Inflammatory macrophage treated with lipopolysaccharide for 4 hours (primary cell): ENCODE measurements around the gene CDH23.

ENCODE experiments used
- DNase-seq: peaks from one replicate; pipeline ENCODE4 v3.0.0-alpha.2; 2020

Gene CDH23

GRCh38 chr10:71471957-71472365, 75.2 kb downstream of the CDH23 start:
- no peak for DNase-seq

- no peak for DNase-seq
Measured at GRCh38 chr10:71472466-71472865, 75.7 kb downstream of the CDH23 start.

DNA sequence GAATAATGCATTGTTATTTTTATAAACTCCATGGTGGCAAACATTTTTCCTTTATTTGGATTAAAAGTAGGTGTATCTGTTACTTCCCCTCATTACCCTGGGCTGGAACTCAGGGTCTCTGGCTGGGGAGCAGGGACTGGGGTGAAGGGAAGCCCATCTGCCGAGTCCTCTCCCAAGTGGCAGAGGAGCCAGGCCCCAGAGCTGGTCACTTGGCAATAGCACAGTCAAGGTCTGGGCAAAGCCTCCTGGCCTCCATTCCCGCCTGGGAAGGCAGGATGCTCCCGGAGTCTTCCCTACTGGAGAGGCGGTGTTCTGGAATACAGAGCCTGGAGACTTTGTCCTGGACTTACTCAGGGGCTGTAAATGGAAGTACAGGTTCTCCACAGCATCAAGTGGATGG, 76.2 kb downstream of the CDH23 start:
- DNase-seq, result no peak

- DNase-seq, result no peak
Measured at GRCh38 chr10:71473671-71474599, 77.2 kb downstream of the CDH23 start.

- no peak for DNase-seq
Measured at GRCh38 chr10:71474702-71475242, 78.1 kb downstream of the CDH23 start.

- DNase-seq, result peak; percentile 52
Measured at GRCh38 chr10:71475243-71475871, 78.6 kb downstream of the CDH23 start.

- DNase-seq, result peak; percentile 30
Measured at GRCh38 chr10:71476228-71477011, 79.7 kb downstream of the CDH23 start.

DNA sequence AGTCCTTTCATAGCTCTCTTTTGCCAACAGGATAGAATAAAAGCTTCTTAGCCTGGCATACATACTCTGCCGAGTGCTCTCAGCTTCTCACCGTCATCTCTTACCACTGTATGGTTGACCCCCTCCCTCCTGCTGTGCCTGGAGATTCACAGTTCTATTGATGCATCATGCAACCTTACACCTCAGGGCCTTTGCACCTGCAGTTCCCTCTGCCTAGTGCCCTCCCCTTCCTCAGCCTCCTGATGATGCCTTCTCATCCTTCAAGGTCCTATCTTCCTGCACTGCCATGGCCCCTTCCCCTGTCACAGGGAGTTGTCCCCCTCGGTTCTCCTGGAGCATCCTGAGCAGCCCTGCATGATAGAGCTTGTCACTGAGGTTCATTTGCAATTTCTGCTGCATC, 81.5 kb downstream of the CDH23 start:
- DNase-seq, result no peak

GRCh38 chr10:71478813-71479365, 82.2 kb downstream of the CDH23 start:
- peak; percentile 39 for DNase-seq

DNA sequence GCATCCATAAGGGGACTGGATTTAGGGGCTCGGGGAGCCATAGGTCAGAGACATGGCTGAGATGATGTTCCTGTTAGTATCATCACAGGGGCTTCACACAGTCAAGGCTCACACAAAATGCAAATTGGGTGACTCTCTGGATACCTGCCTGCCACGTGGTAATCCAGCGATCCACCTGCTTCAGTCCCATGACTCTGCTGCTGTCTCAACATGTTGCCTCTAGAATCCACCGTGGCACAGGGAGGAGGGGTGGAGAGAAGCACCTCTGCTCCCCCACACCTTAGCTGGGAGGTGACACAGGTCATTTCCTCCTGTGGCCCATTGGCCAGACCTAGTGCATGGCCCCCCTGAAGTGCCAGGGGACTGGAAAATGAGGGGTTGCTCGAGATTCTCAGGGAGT, 83.1 kb downstream of the CDH23 start:
- DNase-seq, result no peak

DNA sequence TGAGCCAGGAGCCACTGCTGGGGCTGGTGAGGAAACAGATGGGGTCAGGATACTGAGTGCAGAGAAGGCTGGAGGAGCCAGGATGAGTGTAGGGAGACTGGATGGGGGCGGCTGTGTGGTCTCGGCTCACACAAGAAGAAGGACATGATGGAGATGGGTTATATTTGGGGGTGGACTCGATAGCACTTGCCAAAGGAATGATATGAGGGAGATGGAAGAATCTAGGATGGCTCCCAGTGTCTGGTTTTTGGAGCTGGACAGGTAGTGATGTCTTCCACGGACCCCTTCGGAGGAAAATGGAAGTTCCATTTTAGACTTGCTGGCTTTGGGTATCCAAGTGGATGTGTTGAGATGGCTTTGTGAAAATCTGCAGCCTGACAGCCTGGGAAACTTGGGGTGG, 83.9 kb downstream of the CDH23 start:
- no peak for DNase-seq

DNA sequence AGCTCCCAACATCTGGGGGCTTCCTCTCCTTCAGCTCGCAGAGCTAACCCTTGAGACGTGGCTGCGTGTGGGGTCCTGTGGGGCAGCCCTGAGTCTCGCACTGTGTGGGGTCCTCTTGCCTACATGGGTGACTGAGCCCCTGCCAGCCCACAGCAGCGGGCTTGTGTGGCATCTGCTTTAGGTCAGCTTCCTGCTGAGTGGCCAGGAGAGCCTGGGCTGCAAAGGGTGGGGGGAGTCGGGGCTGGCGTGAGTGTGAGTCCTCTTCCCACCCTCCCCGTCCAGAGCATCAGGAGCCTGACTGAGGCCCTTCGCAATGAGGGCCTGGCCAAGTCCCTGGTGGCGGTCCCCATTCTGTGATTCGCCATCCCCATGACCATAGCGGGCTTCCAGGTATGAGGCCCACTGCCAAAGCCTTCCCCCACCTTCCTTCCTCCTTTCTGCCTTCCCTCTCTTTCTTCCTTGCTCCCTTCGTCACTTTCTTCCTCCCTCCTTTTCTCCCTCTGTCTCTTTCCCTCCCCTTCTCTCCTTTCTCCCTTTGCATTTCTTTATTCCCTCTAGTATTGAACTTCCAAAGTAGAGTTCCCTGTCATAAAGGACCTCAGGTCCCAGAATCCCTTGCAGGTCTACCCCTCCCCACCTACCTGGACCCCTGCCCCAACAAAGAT, 85.2 kb downstream of the CDH23 start:
- DNase-seq, result no peak

GRCh38 chr10:71482620-71483019, 85.9 kb downstream of the CDH23 start:
- no peak for DNase-seq

GRCh38 chr10:71483135-71483534, 86.4 kb downstream of the CDH23 start:
- no peak for DNase-seq

DNA sequence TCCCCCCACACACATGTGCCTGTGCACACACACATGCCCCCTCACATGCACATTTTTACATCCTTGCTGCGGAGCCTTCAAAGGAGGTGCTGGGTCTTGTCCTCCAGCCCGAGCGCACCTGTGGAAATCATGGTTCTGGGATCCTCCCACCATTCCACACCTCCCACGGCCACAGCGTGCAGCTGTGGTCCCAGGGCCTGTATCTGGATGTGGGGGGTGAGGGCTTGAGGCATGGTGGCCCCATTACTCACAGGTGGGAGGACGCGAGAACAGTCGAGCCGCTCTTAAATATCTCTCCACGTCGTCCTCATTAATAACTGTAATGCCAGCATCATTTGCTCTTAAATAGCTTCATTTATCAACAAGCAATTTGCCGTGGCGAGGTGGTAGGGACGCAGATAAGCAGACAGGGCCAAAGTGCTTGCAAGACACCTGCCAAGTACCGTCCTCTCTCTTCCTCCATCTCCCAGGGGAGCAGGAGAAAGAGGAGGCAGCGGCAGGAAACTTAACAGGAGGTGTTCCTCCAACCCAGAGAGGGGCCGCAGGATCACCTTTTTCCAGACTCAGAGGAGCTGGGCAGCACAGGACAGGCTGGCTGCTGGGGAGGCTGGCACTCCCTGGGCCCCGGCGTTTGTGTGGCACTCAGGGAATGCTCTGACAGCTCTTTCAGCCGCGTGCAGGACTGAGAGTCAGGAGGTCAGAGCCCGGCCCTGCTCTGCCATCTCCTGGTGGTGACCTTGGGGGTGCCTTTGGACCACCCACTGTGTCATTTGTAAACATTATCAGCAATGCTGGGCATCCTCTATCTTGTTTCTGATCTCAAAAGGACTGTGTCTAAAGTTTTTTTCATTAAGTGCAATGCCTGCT, 87.4 kb downstream of the CDH23 start:
- DNase-seq, result no peak

- DNase-seq, result peak; percentile 55
Measured at GRCh38 chr10:71486484-71487114, 89.9 kb downstream of the CDH23 start.

DNA sequence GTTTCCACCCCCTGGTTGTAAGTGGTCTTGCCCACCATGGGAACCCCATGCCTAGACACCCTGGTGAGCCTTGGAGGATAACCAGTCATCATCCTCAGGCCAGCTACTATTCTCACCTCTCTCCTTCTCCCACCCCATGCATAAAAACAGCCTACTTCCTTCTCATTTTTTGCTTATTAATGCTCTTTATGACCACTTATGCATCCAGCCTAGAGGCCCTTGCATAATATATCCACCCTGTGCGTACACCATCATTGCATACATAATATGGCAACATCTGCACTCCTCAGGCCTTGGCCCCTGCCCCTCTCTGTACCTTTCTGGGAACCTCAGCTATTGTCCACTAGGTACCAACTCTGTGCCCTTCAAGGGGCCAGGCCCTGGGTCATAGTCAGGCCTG, 91.0 kb downstream of the CDH23 start:
- DNase-seq, result peak; percentile 56

GRCh38 chr10:71489077-71489476, 92.4 kb downstream of the CDH23 start:
- no peak for DNase-seq

- no peak for DNase-seq
Measured at GRCh38 chr10:71492872-71493271, 96.2 kb downstream of the CDH23 start.

- DNase-seq, result no peak
Measured at GRCh38 chr10:71493741-71494140, 97.0 kb downstream of the CDH23 start.

GRCh38 chr10:71494476-71494875, 97.8 kb downstream of the CDH23 start:
- DNase-seq, result no peak
